ENCODE results near the gene HYAL3. TPM values are rescaled to one million over a fixed set of nuclear protein-coding genes. Genes with fewer than 3 reads are reported as not detected.

HYAL3 gene
- total RNA-seq, 4 donors from 2014 or later: 2.1 to 6.7 (median 3.4) TPM

DNA sequence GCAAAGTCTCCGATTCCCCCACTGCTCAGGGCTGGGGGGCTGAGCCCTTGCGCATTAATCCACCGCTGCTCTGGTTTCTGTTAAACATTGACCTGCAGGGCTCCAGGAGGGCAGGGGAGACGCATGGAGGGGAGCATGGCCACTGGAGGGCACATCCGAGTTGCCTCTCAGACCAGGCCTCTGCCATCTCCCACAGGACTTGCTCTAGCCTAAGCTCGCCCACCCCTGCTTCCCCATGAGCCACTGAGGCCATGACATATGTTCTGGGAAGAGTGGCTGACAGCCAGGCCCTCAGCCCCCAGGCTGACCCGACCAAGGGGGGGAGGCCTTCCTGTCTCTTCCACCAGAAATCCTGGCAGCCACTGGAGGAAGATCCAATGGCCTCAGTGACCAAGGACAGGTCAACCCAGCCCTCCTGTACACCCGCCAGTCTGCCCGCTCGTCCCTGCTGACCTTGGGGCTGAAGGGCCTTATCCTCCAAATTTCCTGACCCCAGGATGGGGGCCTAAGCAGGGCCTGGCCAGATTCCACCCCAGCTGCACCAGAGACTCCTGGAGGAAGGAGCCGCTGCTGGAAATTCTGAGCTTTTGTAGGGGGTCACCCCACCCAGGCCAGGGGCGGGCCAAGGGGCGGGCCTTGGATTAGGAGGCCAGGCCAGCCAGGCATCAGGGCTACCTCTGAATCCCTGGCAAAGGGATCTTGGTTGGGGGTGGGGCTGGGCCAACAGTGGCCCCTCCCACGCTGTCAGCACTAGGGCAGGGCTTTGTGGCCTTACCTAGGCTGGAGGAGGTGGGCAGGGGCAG, 4.0 kb upstream of the HYAL3 start, which contains the start of gene HYAL1:
Gene HYAL1 (minus strand): TSS at position 562 of the 803 bp plus-strand sequence. CDS start 618 bp downstream, outside the sequence.
- no peak for DNase-seq (ENCODE audit: extremely low spot score)
- H3K4me3 ChIP-seq: peak within 1 kb of the TSS; percentile 28 to 53 (median 36)
- H3K27me3 ChIP-seq: no peaks in the 10 kb centered on the region
- H3K4me1 ChIP-seq: peaks cover 23 to 48% (median 45%) of the 10 kb centered on the region in 4 donors
- H3K27ac ChIP-seq (replicated peaks in 1 of 4): peak within 1 kb of the TSS; percentile 64 to 91 (median 70)
- H3K36me3 ChIP-seq: peaks cover 0 to 4% (median 0%) of the 10 kb centered on the region in 4 donors
- TF ChIP-seq POLR2AphosphoS5 (IDR thresholded peaks at IDR 0.05) (peak; percentile 20 to 68), EP300 (IDR thresholded peaks at IDR 0.05) (no peak)
- H3K9me3 ChIP-seq: no peaks in the 10 kb centered on the region
- intact Hi-C loops (cut with DNase I): no loop called here
- WGBS: 78% methylated on average over 4 of the region's 14 CpGs

DNA sequence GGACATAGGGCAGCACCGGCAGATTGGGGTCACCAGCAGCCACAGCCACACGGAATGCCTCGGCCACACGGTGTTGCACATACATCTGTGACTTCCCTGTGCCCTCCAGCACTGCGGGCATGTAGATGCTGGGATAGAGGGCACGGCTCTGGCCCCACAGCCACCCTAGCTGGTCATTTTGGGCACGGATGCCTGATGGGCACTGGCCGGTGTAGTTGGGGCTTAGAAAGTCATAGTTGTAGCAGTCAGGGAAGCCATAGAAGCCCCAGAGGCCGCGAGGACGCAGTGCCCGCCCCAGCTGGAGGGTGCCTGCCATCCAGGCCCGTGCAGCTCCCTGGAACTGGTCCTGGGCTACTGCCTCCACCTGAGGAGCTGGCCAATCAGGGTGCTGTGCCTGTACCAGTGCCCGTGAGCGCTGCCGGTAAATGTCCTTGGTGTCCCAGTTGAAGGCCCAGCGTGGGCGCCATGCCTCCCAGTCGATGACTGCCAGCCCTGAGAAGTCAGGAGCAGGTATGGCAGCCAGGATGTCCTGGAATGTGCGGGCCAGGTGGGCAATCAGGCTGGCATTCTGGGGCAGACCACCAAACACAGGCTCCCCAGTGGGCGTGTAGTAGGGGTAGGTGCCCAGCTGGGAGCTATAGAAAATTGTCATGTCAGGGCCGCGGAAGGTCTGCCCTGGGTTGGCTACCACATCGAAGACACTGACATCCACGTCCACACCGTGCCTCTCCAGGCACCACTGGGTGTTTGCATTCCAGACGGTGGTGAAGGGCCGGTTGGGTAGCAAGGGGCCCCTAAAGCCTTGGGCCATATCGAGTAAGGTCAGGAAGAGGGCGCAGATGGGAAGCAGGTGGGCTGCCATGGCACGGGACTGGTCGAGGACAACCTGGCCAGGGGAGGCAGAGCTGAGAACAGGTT, 3.1 kb upstream of the HYAL3 start:
- TF ChIP-seq EP300 (IDR thresholded peaks at IDR 0.05): no peak
- TF ChIP-seq, protein P1, sequence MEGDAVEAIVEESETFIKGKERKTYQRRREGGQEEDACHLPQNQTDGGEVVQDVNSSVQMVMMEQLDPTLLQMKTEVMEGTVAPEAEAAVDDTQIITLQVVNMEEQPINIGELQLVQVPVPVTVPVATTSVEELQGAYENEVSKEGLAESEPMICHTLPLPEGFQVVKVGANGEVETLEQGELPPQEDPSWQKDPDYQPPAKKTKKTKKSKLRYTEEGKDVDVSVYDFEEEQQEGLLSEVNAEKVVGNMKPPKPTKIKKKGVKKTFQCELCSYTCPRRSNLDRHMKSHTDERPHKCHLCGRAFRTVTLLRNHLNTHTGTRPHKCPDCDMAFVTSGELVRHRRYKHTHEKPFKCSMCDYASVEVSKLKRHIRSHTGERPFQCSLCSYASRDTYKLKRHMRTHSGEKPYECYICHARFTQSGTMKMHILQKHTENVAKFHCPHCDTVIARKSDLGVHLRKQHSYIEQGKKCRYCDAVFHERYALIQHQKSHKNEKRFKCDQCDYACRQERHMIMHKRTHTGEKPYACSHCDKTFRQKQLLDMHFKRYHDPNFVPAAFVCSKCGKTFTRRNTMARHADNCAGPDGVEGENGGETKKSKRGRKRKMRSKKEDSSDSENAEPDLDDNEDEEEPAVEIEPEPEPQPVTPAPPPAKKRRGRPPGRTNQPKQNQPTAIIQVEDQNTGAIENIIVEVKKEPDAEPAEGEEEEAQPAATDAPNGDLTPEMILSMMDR (IDR thresholded peaks at IDR 0.05): no peak
- no peak for TF ChIP-seq POLR2A (IDR thresholded peaks at IDR 0.05; ENCODE audit: low read depth)
- no peak for TF ChIP-seq POLR2AphosphoS5 (IDR thresholded peaks at IDR 0.05)
- H3K4me3 ChIP-seq: peak overlapping the region; percentile 28 to 53 (median 36)
- intact Hi-C loops (cut with DNase I): no loop called here
- peak overlapping the region; percentile 64 to 91 (median 70) for H3K27ac ChIP-seq (replicated peaks in 1 of 4)
- H3K9me3 ChIP-seq: no peaks in the 10 kb centered on the region
- H3K36me3 ChIP-seq: peaks cover 0 to 4% (median 0%) of the 10 kb centered on the region in 4 donors
- no peak for DNase-seq (ENCODE audit: extremely low spot score)
- WGBS: 90% methylated on average over 14 of the region's 32 CpGs
- H3K4me1 ChIP-seq: peaks cover 27 to 55% (median 52%) of the 10 kb centered on the region in 4 donors
- H3K27me3 ChIP-seq: no peaks in the 10 kb centered on the region

DNA sequence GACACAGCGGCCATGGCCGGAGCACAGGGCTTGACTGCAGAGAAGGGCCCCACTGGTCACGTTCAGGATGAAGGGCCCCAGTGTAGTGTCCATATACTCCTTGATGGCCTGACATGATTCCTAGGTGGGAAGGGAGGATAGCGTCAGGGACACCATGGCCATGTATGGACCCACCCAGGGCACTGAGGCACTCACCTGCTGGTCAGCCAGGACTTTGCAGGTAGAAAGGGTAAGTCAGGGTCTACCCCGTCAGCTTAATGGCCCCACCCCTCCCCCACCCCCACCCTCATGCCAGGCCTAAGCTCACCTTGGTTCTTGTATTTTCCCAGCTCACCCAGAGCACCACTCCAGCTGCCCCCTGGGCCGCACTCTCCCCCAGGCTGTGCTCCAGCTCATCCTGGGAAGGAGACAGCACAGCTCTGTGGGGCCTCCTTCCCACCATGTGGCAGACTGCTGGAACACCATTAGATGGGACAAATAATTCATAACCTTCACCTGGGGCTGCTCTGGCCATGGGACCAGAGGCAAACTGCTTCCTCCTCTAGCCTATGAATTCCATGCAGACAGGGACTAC, 1.6 kb upstream of the HYAL3 start:
- intact Hi-C loops (cut with DNase I): no loop called here
- H3K36me3 ChIP-seq: peaks cover 0 to 9% (median 2%) of the 10 kb centered on the region in 4 donors
- no peaks in the 10 kb centered on the region for H3K9me3 ChIP-seq
- DNase-seq (ENCODE audit: extremely low spot score): no peak
- no peak for TF ChIP-seq EP300 (IDR thresholded peaks at IDR 0.05)
- TF ChIP-seq POLR2A (IDR thresholded peaks at IDR 0.05; ENCODE audit: low read depth): no peak
- no peak for TF ChIP-seq POLR2AphosphoS5 (IDR thresholded peaks at IDR 0.05)
- TF ChIP-seq, protein P1 (IDR thresholded peaks at IDR 0.05): no peak
- peaks cover 27 to 56% (median 52%) of the 10 kb centered on the region in 4 donors for H3K4me1 ChIP-seq
- no peaks in the 10 kb centered on the region for H3K27me3 ChIP-seq
- peak overlapping the region in 3 of 4 donors; percentile 70 to 74 (median 74) for H3K4me3 ChIP-seq
- H3K27ac ChIP-seq (replicated peaks in 1 of 4): peak overlapping the region; percentile 86 to 93 (median 92)
- WGBS: 91% methylated on average over 6 of the region's 6 CpGs

DNA sequence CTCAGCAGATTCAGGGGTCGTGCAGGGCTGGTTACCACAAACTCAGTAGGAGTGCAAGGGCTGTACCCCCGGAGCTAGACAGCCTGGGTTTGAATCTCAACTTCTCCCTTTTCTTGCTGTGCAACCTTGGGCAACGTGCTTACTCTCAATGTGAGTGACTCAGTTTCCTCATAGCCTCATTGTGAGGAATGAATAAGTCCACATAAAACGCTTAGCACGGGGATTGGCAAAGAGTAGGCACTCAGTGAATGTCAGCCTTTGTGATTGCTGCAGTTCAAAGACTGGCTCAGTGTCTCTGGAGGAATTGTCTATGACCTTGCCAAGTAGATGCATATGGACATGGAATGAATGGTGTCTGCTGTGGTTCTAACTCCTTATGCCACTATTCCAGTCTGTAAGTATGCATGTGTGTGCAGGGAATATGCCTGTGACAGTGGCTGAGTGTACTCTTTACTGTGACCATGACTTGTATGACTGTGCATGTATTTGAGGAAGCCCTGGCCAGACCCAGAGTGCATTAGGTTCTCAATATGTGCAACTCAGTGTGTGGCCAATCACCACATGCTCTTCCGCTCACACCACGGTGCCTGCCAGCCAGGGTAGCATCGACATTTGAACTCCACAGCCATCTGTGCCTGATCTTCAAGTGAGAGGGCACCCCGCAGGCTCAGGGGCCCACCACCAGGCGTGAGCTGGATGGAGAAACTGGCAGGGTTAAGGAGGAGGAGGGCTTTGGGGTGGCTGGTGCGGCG, 900 bp upstream of the HYAL3 start:
- intact Hi-C loops (cut with DNase I): no loop called here
- H3K27me3 ChIP-seq: no peaks in the 10 kb centered on the region
- WGBS: 48% methylated on average over 12 of the region's 12 CpGs
- H3K36me3 ChIP-seq: peaks cover 0 to 9% (median 2%) of the 10 kb centered on the region in 4 donors
- TF ChIP-seq EP300 (IDR thresholded peaks at IDR 0.05): no peak
- TF ChIP-seq, protein P1 (IDR thresholded peaks at IDR 0.05): no peak
- TF ChIP-seq POLR2A (IDR thresholded peaks at IDR 0.05; ENCODE audit: low read depth): no peak
- no peak for TF ChIP-seq POLR2AphosphoS5 (IDR thresholded peaks at IDR 0.05)
- peak overlapping the region; percentile 86 to 93 (median 92) for H3K27ac ChIP-seq (replicated peaks in 1 of 4)
- no peaks in the 10 kb centered on the region for H3K9me3 ChIP-seq
- H3K4me1 ChIP-seq: peaks cover 27 to 56% (median 52%) of the 10 kb centered on the region in 4 donors
- H3K4me3 ChIP-seq: peak overlapping the region; percentile 67 to 74 (median 72)
- DNase-seq (ENCODE audit: extremely low spot score): no peak

All from esophagus muscularis mucosa (tissue), 4 donors.